Glomerular visceral epithelial cell (primary cell): Measurements from ENCODE around the gene SORCS2.

Source experiments
- DNase-seq: peaks from one replicate; pipeline ENCODE4 v3.0.0-alpha.2; 2016; ENCODE audit errors: extremely low spot score

The SORCS2 gene

DNA sequence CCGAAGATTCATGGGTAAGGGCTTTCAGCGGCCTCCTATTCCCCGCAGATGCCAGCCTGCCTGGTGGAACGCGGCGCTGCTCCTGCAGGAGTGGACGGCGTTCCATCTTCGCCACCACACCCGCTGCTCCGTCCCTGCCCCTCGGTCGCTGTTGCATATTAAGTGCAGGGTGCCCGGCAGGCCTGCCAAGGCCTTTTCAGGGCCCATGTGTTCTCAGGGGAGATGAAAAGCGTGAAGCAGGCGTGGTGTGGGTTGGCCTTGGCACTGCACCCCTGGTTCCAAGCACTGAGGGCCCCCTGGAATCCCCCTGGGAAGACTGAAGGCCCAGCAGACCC lies 52.0 kb downstream of the SORCS2 start:
- no peak for DNase-seq

- no peak for DNase-seq
Observed at GRCh38 chr4:7244751-7245320, 52.5 kb downstream of the SORCS2 start.

GRCh38 chr4:7247521-7247920 lies 55.2 kb downstream of the SORCS2 start:
- no peak for DNase-seq

GRCh38 chr4:7247946-7248345 lies 55.6 kb downstream of the SORCS2 start:
- DNase-seq, result no peak

DNA sequence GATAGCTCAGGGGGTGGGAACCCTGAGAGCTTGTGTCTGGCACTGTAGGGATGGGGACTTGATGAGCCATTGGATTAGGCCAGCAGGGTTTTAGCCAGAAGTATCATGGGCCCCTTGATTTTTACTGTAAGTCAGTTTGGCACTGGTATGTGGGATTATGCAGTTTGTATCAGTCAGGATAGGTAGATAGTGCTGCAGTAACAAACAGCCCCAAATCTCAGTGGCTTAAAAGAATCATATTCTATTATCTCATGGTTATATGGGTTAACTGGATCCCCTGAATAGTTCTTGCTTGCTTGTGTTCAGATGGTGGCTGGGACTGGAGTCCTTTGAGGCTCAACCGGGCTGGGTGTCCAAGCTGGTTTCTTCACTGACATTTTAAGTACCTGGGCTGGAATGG lies 56.5 kb downstream of the SORCS2 start:
- DNase-seq, result no peak

DNA sequence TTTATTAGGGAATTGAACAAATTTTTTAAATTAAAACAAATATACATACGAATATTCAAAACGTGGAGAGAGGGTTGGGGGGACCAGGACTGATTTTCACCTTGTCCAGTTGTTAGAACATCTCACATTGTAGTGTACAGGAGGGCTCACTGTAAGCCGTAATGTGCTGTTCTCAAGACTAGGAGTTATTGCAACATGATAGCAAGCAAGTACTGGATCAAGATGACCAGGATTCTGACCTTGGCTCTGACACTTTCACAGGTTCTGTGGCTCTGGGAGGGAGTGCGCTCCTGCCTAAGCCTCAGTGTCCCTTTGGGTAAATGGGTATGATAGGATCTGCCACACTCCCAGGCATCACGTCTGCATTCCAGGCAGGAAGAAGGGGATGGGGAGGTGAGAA lies 59.0 kb downstream of the SORCS2 start:
- DNase-seq, result no peak

DNA sequence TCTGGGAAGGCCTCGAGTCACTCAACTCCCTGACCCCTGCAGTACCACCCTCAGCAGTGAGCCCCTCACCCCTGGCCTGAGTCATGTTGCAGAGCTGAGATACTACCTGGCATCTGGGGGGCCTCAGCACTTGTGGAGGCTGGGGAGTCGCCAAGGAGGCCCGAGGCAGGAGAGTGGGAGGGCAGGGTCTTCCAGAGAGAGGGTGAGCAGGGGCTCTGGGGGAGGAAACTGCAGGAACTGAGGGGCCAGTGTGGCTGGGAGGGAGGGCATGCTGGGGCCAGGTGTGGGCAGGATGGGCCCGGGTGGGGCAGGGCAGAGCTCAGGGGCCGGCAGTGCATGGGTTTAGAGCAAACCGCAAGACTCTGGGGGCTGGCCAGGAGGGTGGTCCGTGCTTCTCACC lies 59.7 kb downstream of the SORCS2 start:
- no peak for DNase-seq

- DNase-seq, result no peak
Observed at GRCh38 chr4:7252510-7253340, 60.4 kb downstream of the SORCS2 start.

GRCh38 chr4:7253341-7253700 lies 61.0 kb downstream of the SORCS2 start:
- no peak for DNase-seq

DNA sequence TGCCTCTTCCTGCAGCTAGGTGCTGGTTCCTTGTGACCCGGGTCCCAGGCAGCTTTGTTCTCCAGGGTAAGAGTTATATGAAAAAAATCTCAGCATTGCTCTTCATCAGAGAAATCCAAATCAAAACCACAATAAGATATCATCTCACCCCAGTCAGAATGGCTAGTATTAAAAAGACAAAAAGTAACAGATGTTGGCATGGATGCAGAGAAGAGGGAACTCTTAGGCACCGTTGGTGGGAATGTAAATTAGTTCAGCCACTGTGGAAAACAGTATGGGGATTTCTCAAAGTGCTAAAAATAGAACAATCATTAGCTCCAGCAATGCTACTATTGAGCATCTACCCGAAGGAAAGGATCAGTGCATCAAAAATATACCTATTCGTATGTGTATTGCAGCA lies 61.5 kb downstream of the SORCS2 start:
- DNase-seq, result no peak

DNA sequence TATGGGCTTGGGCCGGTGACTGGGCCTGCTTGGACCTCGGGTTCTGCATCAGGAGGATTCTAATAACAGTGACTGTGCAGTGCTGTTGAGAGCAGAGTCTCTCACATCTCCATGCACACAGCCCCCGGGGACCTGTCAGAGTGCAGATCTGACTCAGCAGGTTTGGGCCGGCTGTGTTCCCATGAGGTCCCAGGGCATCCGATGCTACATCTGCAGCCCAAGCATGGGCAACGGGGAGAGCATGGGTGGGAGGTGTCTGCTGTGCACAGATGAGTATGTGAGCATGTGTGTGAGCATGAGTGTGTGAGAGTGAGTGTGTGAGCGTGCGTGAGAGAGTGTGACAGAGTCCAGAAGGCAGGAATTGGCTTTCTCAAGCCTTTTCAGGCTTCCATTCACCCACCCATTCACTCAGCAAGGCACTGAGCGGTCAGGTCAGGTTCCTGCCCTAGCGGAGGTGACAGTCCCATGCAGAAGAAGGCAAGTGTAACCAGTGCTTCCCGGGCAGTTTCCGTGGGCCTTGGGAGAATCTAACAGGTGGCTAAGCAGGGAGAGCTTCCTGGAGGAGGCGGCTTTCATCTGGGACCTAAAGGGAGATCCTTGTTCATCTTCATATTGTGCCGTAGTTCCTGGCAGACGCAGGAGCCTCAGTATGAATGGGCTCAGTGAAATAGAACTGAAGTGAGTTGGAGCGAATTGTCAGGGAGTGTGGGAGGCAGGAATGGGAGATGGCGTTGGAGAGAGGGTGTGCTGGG lies 62.6 kb downstream of the SORCS2 start:
- DNase-seq, result no peak

DNA sequence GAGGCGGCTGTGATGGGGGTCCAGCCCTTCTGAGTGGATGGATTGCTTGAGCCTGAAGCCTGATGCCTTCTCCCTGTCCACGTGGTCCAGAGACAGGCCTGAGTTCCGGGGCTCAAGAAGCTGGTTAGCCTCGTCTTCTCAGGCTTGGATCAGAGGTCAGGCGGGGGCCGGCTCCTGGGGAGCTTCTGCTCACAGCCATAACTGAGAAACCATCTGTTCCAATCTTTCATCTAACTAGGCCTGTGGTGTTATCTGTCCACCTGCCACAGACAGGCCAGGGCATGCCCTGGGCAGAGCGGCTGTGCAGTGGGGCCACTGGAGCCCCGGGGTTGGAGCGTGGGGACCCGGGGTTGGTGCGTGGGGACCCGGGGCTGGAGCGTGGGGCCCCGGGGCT lies 63.1 kb downstream of the SORCS2 start:
- no peak for DNase-seq

DNA sequence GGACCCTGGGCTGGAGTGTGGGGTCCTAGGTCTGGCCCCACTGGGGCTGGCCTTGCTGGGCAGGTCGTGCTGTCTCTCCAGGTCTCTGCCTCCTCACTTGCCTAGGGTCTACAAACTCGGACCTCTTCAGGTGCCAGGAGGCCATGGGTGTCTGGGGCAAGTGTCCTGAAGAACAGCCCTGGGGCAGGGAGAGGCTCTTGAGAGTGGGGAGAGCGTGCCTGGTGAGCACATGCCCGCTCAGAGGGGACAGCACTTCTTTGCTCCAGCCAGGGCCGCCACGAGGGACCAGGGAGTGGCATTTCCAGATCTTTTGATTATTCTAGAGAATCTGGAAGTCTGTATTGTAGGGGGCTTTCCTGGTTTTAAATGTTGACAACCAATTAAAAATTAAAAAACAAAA lies 63.7 kb downstream of the SORCS2 start:
- no peak for DNase-seq

DNA sequence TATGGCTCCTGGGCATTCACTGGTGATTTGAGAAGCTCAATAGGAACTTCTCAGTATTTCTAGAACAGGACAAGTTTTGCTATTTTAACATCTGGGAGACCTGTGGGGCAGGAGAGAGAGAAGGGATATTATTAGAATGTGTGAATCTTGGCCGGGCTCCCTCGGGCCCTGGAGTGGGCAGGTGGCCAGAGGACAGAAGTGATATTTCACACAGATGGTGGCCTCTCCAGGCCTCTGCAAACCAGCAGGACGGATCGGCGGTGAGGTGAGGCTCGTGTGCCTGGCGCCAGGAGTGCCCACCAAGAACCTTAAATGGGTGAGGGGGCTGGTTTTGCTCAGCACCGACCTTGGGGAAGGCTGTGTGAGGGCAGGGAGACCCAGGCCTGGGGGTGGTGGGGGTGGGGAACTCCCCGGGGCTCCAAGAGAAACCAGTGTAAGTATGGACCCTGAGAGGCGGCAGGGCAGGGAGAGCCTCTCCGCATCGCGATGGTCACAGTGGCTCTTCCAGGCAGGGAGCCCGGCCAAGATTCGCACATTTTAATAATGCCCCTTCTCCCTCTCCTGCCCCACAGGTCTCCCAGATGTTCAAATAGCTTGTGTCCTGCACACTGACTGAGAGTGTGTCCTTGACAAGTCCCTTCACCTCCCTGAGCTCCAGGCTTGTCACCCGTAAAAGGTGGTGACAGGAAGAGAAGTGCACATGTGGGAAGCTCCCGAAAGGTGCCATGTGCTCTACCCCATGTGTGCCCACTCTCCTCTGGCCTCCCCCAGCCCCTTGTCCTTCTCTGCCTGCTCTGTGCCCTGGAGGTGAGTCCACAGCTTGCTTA lies 64.9 kb downstream of the SORCS2 start:
- no peak for DNase-seq

DNA sequence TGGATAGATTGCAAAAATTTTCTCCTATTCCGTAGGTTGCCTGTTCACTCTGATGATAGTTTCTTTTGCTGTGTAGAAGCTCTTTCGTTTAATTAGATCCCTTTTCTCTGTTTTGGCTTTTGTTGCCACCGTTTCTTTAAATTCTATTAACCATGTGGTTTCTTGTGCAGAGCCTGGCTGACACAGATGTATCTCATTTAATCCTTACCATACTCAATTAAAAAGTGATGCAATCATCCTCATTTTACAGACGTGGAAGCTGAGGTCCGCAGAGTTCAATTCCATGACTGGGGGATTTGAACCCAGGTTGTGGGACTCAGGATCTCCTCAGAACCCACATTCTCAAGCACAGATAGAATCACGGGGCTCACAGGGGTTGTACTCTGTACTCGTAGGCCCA lies 66.7 kb downstream of the SORCS2 start:
- no peak for DNase-seq

GRCh38 chr4:7260569-7260968 lies 68.2 kb downstream of the SORCS2 start:
- no peak for DNase-seq

DNA sequence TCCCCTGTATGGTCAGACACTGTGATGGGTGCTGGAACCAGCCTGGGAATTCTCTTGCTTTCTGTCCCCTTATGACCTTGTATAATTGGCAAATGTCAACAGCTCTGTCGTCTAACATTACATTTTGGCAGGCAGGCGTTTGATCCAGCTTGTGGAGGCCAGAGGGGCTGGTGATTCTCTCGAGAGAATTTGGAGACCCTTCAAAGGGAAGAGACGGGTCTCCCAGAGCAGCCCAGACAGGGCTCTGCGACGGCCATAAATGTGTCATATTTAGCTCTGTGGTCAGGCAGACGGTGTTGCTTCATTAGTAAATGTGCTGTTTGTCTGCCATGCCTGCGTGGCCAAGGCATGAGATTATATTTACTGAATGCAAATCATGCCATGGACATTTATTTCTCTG lies 68.7 kb downstream of the SORCS2 start:
- DNase-seq, result no peak

DNA sequence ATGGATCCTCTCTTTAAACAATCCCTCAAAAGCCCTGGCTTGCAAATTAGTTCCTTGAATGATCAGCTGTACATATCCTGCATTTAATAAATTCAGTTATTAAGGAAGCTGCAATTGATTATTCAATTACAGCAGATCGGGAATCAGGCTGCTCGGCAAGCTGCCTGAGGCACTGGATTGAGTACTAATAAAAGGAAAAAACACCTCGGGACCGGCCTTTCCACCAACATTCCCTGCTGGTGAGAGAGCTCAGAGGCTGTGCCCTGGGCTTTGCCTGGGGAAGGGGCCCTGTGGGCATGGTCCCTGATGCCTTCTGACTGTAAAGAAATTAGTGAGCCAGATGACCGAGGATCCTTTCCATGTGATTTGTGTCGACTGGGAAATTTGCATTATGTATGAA lies 69.2 kb downstream of the SORCS2 start:
- DNase-seq, result no peak

DNA sequence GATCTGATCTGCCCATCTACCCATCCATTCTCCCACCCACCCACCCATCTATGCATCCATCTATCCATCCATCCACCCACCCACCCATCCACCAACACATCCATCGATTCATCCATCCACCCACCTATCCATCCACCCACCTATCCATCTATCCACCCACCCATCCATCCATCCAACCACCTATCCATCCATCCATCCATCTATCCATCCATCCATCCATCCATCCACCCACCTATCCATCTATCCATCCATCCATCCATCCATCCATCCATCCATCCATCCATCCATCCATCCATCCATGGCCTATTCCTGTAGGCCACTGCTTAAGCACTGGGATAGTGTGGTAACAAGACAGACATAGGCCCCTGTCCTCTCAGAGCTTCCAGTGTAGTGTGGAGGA lies 69.8 kb downstream of the SORCS2 start:
- no peak for DNase-seq

- no peak for DNase-seq
Observed at GRCh38 chr4:7263166-7263565, 70.8 kb downstream of the SORCS2 start.

GRCh38 chr4:7264694-7265093 lies 72.4 kb downstream of the SORCS2 start:
- no peak for DNase-seq

GRCh38 chr4:7266525-7267292 lies 74.4 kb downstream of the SORCS2 start:
- peak; percentile 66 for DNase-seq
